GDM1 (cell line): ENCODE results near the gene SNN.

Experiments used
- DNase-seq: peaks from one replicate; lab custom pipeline; 2025; lab: John Stamatoyannopoulos, UW

Gene SNN

DNA sequence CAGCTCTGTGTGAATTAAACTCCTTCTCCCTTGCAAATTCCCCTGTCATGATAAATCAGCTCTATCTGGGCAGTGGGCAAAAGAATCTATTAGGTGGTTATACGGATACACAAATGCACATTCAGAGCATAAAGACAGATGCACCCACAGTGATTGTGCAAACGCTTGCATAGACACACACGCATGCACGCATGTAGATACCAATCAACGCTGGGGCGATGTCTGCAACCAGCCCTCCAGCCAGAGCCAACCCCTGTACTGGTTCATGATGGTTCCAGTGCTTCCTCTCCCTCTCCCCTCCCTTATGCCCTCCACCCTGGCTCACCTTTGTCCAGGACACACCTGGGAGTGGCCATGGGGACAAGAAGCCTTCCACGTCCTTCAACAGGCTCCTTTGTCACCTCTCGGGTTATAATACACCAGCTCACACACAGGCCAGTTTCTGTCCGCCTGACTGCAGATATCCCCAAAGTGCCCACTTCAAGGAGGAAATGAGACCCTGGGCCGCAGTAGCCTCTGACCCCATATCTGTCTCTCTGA, 33.1 kb upstream of the SNN start:
- no peak for DNase-seq

DNA sequence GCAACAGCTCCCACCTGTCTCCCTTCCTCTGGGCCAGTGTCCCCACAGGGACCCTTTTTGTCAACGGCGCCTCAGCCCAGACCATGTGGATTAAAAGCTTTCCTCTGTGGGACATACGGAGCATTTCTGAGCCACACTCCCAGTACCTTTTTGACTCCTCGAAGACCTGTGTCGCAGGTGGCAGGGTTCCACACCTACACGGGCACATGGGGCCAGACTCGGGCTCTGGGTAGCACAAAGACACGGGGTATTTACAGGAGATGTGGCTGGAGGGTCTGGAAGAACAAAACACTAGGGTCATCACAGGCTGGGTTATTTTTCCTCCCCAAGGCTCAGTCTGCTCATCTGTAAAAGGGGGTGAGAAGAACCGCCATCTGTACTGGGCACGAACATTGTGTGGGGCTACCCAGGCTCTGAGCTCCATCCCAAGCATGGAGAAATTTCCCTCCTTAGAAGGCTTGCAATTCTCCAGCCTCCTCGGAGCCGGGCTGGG, 32.5 kb upstream of the SNN start:
- DNase-seq: no peak

DNA sequence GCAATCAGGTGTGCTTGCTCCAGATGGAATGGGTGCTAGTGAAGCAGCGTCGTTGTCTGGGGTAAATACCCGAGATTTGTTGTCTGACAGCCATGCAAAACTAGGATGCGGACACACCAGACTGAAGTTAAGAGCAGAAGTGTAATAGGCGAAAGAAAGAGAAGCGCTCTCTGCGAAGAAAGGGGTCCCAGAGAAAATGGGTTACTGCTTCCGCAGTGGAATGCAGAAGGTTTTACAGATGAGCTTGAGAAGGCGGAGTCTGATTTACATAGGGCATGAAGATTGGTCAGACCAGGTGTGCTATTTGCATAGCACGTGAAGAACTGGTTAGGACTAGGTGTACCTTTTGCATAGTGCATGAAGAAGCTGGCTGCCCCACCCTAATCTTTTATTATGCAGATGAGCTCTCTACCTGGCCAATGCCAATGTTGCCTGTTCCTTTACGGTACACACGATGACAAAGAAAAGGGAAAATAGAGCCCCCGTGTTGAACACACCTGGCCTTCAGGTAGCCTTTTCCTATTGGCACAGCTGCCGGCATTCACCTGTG, 32.0 kb upstream of the SNN start:
- DNase-seq: no peak

DNA sequence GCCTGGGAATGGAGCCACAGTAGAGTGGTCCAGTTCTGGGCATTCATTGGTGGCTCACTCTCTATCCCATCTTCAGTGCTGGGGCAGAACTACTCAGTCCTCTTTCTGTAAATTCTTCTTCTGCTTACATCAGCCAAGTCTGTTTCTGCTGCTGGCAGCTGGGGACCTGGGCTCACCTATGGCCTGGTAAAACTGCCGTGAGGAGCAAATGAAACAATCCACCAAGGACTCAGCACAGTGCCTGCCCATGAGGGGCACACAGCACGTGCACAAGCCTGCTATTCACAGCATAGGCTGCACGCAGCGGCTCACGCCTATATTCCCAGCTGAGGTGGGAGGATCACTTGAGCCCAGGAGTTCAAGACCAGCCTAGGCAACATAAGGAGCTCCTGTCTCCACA, 30.9 kb upstream of the SNN start:
- no peak for DNase-seq

DNA sequence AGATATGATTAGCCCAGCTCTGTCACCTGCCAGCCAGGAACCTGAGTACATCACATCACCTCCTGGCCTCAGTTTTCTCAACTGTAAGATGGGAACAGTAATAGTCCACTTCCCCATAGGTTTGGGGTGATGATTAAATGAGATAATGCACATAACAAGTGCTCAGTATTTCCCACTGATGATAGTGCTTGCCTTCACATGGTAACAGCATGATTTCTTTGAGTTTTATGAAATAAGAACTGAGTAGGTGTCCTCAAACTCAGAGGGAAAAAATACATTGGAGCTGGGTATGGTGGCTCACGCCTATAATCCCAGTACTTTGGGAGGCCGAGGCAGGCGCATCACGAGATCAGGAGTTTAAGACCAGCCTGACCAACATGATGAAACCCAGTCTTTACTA, 30.1 kb upstream of the SNN start:
- no peak for DNase-seq

DNA sequence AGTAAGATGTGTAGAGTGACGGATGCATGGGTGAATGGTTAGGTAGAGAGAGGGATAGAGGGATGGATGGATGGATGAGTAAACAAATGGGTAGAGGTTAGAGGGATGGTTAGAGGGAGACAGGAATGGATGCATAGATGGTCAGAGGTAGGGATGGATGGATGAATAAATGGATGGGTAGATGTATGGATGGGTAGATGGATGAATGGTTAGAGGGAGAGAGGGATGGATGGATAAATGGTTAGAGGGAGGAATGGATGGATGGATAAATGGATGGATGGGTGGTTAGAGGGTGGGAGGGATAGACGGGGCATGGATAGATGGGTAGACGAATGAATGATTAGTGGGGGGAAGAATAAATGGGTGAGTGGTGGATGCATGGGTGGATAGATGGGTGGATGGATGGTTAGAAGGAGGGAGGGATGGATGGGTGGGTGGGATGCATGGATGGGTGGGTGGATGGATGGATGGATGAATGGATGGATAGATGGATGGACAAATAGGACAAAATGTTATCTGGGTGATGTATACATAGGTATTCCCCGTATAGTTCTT, 29.2 kb upstream of the SNN start:
- DNase-seq: no peak

DNA sequence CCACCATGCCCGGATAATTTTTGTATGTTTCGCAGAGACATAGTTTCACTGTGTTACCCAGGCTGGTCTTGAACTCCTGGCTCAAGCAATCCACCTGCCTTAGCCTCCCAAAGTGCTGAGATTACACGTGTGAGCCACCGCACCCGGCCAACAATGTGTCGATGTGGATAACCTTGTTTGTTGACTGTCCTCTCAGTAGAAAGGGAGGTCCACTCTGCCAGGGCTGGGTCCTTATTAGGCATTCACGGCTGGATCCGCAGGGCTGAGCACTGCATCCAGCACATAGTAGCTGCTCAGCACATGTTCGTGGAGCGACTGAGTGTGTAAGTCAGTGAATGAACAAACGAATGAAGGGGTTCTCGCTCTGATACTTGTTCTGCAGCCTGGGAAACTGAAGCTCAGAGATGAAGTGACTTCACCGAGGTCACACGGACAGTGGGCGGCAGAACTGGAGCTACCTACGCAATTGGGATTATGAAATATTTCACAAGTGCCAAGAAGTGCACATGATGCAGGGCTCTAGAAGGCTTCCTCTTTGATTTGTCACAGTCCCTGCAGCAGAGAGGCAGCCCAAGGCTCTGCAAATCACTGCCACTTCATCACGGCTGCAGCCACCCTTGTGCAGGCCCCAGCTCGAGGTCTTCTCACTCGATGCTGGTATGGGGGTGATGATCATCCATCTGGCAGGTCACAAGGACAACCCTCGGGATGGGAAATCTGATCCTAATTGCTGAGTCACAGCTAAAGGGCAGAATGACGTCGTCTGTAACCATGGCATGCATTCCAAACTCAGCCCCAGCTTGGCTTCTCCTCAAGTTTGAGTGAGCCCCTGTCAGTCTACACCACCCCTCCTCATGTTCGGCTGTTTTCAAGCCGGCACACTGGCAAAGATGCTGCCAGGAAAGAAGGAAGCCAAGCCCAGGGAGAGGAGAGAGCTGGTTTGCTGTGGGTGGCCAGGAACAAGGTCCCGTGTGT, 28.0 kb upstream of the SNN start:
- no peak for DNase-seq

DNA sequence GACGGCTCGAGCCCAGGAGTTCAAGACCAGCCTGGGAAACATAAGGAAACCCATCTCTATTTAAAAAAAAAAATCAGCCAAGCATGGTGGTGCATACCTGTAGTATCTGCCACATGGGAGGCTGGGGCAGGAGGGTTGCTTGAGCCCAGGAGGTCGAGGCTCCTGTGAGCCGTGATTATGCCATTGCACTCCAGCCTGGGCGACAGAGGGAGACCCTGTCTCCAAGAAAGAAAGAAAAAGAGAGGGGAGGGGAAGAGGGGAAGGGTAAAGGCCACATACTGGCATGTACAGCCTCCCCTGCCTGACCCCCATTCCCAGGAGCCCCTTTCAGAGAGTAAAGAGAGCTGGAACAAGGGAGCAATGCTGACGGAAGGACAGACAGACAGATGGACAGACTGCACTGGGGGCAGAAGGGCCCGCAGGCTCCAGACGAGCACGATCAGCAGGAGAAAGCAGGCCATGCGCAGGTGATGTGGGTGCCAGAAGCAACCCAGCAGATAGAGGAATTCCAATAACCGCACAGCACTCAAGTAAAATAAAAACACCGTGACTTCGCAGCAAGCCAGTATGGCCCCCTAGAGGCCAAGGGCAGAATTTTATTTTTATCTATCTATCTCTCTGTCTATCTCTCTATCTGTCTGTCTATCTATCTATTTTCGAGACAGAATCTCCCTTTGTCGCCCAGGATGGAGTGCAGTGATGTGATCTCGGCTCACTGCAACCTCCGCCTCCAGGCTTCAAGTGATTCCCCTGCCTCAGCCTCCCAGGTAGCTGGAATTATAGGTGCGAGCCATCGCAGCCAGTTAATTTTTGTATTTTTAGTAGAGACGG, 27.1 kb upstream of the SNN start:
- no peak for DNase-seq

DNA sequence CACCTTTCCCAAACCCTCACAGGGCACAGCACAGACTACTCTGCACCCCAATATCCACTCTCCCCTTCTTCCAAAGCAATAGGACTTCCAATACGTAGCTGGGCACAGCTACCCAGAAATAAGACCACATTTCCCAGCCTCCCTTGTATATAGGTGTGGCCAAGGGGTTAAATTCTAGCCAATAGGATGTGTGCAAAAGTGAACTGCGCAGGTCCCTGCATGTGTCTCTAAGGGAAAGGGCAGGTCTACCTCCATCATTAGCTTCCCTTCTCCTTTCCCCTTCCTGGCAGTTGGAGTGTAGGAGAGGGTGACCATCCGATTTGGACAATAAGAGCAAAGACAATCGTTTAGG, 25.5 kb upstream of the SNN start:
- DNase-seq: no peak

DNA sequence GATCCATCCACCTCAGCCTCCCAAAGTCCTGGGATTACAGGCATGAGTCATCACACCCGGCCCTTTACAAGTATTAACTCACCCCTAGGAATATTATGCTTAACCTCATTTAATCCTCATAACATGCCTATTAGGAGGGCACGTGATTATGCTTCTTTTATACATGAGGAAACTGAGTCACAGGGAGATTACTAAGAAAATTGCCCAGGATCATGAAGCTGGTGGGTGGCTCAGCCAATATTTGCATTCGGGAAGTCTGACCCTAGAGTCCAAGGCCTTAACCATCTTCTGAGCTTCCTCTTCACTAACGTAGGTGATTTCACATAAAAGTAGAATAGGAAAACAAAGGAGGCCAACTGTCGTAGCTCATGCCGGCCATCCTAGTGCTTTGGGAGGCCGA, 19.0 kb upstream of the SNN start:
- no peak for DNase-seq

DNA sequence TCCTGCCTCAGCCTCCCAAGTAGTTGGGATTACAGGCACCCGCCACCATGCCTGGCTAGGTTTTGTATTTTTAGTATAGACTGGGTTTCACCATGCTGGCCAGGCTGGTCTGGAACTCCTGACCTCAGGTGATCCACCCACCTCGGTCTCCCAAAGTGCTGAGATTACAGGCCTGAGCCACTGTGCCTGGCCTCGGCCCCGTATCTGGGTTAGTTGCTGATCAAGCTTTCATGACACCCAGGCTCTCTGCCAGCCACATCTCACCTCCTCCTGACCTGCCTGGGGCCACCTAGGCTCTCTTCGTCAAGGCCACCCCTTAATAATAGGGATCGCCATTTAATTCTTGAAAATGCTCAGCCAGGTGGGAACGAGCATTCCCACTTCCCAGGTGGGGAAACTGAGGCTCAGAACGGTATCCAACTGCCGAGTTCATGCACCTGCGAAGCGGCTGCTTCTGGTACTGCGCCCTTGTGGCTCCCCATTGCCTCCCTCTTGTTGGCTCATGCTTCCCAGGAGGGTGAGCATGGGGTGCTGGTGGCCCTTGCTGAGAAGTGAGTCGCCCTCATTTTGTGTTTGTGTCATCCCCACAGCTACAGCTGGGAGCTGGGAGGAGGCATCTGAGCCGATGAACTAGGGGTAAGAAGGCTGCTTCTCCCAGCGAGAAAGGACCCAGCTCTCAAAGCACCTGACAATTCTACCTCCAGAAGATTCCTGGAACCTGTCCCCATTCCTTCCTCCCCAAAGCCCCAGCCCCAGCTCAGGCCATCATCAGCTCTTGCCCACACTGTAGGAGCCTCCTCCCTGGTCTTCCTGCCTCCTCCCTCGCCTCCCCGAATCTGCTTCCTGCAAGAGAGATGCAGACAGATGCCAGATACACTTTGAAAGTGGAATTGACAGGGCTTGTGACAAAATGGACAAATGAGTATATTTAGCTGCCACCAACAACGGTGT, 17.3 kb upstream of the SNN start:
- DNase-seq: no peak

DNA sequence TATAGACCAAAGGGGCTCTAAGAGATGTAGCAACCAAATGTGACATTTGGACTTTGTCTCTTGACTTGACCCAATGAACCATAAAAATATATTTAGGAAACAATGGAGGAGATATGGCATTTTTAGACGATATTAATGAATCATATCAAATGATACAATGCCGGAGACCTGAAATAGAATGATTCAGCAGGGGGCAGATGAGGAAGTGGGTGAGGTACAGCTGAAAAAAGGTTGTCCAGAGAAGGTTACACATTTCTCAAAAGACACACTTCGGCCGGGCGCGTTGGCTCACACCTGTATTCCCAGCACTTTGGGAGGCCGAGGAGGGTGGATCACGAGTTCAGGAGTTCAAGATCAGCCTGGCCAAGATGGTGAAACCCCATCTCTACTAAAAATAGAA, 16.5 kb upstream of the SNN start:
- no peak for DNase-seq

DNA sequence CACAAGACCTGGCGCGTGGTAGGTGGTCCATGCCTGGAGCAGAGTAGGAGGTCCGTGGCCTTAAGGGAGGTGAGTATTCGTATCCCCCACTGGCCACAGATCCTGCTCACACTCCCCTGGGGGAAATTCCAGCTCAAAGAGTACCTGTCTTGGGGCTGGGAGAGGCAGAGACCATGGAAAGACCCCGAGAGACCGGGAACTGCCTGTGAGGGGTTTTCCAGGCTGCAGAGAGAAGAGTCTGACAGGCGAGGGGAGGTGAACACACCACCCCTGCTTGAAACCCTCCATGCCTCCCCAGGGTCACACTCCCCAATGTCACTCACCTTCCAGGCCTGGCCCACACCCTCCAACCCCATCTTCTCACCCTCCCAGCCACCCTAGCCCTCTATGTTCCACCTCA, 12.6 kb upstream of the SNN start:
- DNase-seq: no peak

DNA sequence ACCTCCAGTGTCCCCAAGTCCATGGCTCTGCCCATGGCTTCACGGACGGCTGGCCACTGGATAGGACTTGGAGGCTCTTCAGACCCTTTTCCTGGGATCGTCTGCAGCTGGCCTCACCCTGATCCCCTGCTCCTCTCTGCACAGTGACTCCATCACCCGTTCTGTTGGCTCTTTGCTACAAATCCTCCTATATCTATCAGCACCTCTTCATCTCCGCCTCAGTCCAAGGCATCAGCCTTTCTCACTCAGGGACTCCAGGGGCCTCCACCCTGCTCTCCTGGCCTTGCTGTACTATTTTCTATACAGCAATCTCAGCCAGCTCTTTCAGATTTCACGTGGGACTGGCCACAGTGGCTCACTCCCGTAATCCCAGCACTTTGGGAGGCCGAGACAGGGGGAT, 10.7 kb upstream of the SNN start:
- DNase-seq: no peak

DNA sequence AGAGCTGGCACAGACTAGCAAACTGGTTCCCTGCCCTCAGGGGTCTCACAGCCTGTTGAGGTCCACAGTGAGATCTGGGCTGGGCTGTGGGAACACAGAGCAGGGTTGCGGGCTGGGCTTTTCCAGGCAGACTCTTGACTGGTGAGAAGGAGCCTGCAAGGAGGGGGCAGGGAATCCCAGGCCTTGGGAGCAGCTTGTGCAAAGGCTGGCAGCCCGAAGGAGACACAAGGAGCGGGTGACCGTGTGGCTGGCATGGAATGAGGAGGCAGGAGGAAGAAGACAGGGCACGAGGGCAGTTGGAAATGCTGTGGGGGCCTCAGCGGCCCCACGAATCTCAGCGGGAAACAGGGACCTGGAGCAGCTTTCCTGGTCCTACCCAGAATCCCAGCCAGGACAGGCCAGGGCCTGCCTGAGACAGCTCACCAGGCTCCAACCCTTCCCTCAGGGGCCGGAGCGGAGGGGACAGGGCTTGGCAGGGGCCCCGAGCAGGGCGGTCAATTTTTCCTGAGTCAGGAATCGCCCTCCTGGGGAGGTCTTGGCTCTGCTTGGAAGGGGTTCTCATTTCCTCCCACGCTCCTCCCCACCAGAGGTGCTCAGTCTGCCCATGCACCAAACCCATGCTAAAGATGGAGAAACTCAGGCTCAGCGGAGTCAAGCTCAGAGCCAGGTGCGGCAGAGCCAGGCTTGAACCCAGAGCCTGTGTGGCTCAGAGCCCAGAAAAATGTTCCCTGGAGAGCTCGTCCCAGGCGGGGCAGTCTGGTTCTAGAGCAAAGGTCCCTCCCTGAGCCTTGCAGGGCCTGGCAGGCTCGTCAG, 9.2 kb upstream of the SNN start:
- DNase-seq: no peak

DNA sequence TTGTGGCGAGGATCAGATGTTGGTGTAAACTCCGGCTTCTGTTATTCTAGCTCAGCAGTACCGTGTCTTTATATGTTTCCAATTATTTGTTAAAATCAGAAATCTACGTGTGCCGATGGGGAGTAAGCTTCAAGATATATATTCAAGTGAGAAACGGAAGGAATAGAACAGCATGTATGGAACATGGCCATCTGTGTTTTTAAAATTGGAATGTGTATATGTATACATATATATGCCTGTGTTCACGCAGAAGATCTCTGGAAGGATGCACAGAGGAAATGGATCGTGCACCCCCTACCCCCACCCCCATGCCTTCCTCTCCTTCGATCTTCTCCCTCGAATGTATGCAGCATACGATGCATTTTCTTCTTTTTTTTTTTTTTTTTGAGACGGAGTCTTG, 7.7 kb upstream of the SNN start:
- no peak for DNase-seq

DNA sequence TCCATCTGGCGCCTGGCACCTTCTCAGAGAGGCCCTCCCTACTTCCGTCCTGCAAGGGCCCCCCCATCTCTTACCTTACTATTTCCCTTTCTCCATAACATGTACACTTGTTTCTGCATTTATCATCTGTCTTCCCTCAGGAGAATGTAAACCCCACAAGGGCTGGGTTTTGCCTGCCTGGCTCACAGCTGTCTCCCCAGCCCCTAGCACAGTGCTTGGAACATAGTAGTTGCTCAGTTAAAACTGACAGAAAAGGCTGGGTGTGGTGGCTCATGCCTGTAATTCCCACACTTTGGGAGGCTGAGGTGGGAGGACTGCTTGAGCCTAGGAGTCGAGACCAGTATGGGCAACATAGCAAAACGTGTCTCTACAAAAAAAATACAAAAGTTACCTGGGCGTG, 5.7 kb upstream of the SNN start:
- DNase-seq: no peak

DNA sequence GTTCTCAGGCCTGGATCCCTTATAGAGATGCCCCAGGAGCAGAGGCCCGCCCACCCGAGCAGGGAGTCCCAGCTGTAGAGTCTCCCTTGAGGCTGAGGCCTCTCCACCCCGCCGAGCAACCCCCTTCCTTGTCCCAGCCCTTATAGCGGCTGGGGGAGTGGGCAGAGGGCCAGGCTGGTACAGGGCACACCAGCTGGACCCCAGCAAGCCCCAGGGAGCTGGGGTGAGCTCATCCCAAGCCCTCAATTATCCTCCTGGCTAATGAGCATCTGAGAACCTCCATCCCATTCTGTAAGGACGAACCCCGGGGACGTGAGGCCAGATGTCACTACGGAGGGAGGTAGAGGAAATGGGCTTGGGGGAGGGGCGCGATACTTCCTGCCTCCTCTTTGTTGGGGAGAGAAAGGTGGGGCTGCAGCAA, 3.2 kb upstream of the SNN start:
- DNase-seq: no peak

DNA sequence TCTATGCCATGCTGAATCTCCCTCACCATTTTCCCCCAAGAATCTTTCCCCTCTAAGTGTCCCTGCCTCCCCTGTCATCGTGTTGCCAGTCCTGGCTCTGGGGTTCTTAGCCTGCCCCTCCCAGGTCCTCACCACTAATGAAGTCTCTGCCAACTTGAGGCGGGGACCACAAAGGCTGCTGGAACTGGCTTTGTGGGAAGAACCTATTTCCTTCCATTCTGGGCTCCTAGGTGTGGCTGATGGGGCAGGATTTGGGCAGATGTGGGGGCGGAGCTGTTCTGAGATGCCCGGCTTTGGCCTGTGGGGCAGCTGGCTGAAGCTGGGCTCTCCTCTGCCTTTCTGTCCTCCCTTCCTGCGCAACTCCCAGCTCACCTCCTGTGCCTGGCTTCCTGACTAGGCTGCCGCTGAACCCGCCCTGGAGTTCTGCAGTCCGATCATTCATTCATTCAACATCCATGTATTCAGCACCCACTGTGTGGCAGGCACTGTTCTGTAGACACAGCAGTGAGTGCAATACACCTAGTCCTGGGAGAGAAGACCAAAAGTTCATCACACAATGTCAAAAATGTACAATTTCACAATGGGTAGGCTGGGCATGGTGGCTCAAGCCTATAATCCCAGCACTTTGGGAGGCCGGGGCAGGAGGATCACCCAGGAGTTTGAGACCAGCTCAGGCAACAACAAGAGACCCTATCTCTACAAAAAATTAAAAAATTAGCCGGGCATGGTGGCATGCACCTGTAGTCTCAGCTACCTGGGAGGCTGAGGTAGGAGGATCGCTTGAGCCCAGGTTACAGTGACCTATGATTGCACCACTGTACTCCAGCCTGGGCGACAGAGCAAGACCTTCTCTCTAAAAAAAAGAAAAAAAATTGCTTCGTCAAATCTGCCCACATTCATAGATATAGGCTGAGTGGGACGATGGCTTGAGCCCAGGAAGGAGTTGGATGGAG, 1.9 kb upstream of the SNN start:
- DNase-seq: no peak
